ENCODE results near the gene EYS.
A peak's percentile ranks its signal among the peaks of the same experiment; 100 is the strongest.

The EYS gene

GRCh38 chr6:64896939-64897338 lies 810.1 kb downstream of the EYS start:
- TF ChIP-seq ISL1 (CRISPR knock-in tag; IDR thresholded peaks at IDR 0.05) (no peak), OSR1 (CRISPR knock-in tag; IDR thresholded peaks at IDR 0.05) (no peak), BACH2 (CRISPR knock-in tag; IDR thresholded peaks at IDR 0.05; ENCODE audit: borderline replicate concordance) (no peak), ARNTL (CRISPR knock-in tag; IDR thresholded peaks at IDR 0.05; ENCODE audit: borderline replicate concordance, low read depth) (no peak), TOX (CRISPR knock-in tag; IDR thresholded peaks at IDR 0.05; ENCODE audit: borderline replicate concordance) (no peak), ZFP3 (CRISPR knock-in tag; IDR thresholded peaks at IDR 0.05) (no peak), RARB (CRISPR knock-in tag; IDR thresholded peaks at IDR 0.05) (no peak), PATZ1 (CRISPR knock-in tag; IDR thresholded peaks at IDR 0.05; ENCODE audit: borderline replicate concordance) (no peak), ZNF8 (CRISPR knock-in tag; IDR thresholded peaks at IDR 0.05) (no peak), SNAI2 (CRISPR knock-in tag; IDR thresholded peaks at IDR 0.05) (no peak), POU6F1 (CRISPR knock-in tag; IDR thresholded peaks at IDR 0.05; ENCODE audit: borderline replicate concordance, low read depth) (no peak)
- no peak for ATAC-seq

- no peak for TF ChIP-seq CSDC2 (CRISPR knock-in tag; IDR thresholded peaks at IDR 0.05)
- TF ChIP-seq CREB5 (CRISPR knock-in tag; IDR thresholded peaks at IDR 0.05; ENCODE audit: low read depth) = no peak
- no peak for TF ChIP-seq BACH2 (CRISPR knock-in tag; IDR thresholded peaks at IDR 0.05; ENCODE audit: borderline replicate concordance)
- no peak for TF ChIP-seq ZFP30 (CRISPR knock-in tag; IDR thresholded peaks at IDR 0.05)
- TF ChIP-seq ISL1 (CRISPR knock-in tag; IDR thresholded peaks at IDR 0.05) = no peak
- TF ChIP-seq TSHZ2 (CRISPR knock-in tag; IDR thresholded peaks at IDR 0.05) = no peak
- no peak for TF ChIP-seq ZNF8 (CRISPR knock-in tag; IDR thresholded peaks at IDR 0.05)
- no peak for TF ChIP-seq GLIS3 (CRISPR knock-in tag; IDR thresholded peaks at IDR 0.05)
- TF ChIP-seq ZNF70 (CRISPR knock-in tag; IDR thresholded peaks at IDR 0.05) = no peak
- no peak for TF ChIP-seq SNAI2 (CRISPR knock-in tag; IDR thresholded peaks at IDR 0.05)
- no peak for TF ChIP-seq RARB (CRISPR knock-in tag; IDR thresholded peaks at IDR 0.05)
- TF ChIP-seq ZC3H10 (CRISPR knock-in tag; IDR thresholded peaks at IDR 0.05) = no peak
- ATAC-seq = no peak
Measured at GRCh38 chr6:64895945-64896344, 811.1 kb downstream of the EYS start.

GRCh38 chr6:64890609-64891008 lies 816.4 kb downstream of the EYS start:
- no peak for ATAC-seq

More at GRCh38 chr6:64890609-64891008, 816.4 kb downstream of the EYS start:
- TF ChIP-seq ESRRG (CRISPR knock-in tag; IDR thresholded peaks at IDR 0.05) (no peak), ISL1 (CRISPR knock-in tag; IDR thresholded peaks at IDR 0.05) (peak; percentile 75), OSR1 (CRISPR knock-in tag; IDR thresholded peaks at IDR 0.05) (no peak), CREB5 (CRISPR knock-in tag; IDR thresholded peaks at IDR 0.05; ENCODE audit: low read depth) (no peak), ZFP3 (CRISPR knock-in tag; IDR thresholded peaks at IDR 0.05) (no peak)

Measured in SK-N-SH treated with all-trans-retinoic acid at 6 μM for 48 hours (cell line).